UCSD-AML1 (cell line): ENCODE measurements around the gene ANKS6.

Source experiments
- DNase-seq: peaks from one replicate; lab custom pipeline; 2025; ENCODE audit not compliant: unreplicated experiment; lab: John Stamatoyannopoulos, UW

Gene ANKS6

GRCh38 chr9:98791608-98792490 is 4.5 kb downstream of the ANKS6 start:
- no peak for DNase-seq

- DNase-seq = peak; percentile 67
Measured at GRCh38 chr9:98790842-98791607, 5.3 kb downstream of the ANKS6 start.

GRCh38 chr9:98790134-98790841 is 6.1 kb downstream of the ANKS6 start:
- no peak for DNase-seq

GRCh38 chr9:98789483-98790133 is 6.7 kb downstream of the ANKS6 start:
- DNase-seq = no peak

GRCh38 chr9:98787766-98788335 is 8.5 kb downstream of the ANKS6 start:
- DNase-seq = no peak

GRCh38 chr9:98786750-98787510 is 9.4 kb downstream of the ANKS6 start:
- no peak for DNase-seq

GRCh38 chr9:98784831-98785806 is 11.2 kb downstream of the ANKS6 start:
- DNase-seq = no peak

GRCh38 chr9:98783518-98784226 is 12.7 kb downstream of the ANKS6 start:
- no peak for DNase-seq

- DNase-seq = no peak
Measured at GRCh38 chr9:98781588-98782383, 14.6 kb downstream of the ANKS6 start.

- no peak for DNase-seq
Measured at GRCh38 chr9:98780059-98780749, 16.2 kb downstream of the ANKS6 start.

GRCh38 chr9:98778711-98779530 is 17.4 kb downstream of the ANKS6 start:
- DNase-seq = no peak

- DNase-seq = no peak
Measured at GRCh38 chr9:98778251-98778650, 18.1 kb downstream of the ANKS6 start.

- no peak for DNase-seq
Measured at GRCh38 chr9:98777618-98778017, 18.7 kb downstream of the ANKS6 start.

GRCh38 chr9:98775831-98776441 is 20.4 kb downstream of the ANKS6 start:
- DNase-seq = peak; percentile 22

- DNase-seq = peak; percentile 17
Measured at GRCh38 chr9:98774746-98775145, 21.6 kb downstream of the ANKS6 start.
